H1 (cell line): ENCODE measurements around the gene RBM43. TPM values are rescaled to one million over a fixed set of nuclear protein-coding genes. Genes with fewer than 3 reads are reported as not detected.

Experiments used
- CTCF ChIA-PET: fragments of 300-600 bp; sonication (Branson Sonifier 250); formaldehyde crosslinking; loops from one replicate; lab custom pipeline; 2021; ENCODE audit not compliant: partially characterized antibody; lab: Charles Lee
- POLR2A ChIA-PET: fragments of 300-600 bp; sonication (Branson Sonifier 250); formaldehyde crosslinking; loops from one replicate; lab custom pipeline; 2021; ENCODE audit warnings: inconsistent platforms; ENCODE audit not compliant: partially characterized antibody; lab: Charles Lee
- DNase-seq, 2 experiments: peaks; one replicate each; pipeline versions ENCODE4 v3.0.0 to v3.0.0-alpha.2; 2010 to 2022; ENCODE audit warnings: low spot score in 2 of 2, low read depth in 1 of 2, mixed read lengths in 1 of 2
- FAIRE-seq: peaks from 2 replicates; lab custom pipeline; 2011; peaks lifted over from hg19 to GRCh38; lab: Jason Lieb, UNC
- H2AFZ ChIP-seq: 2 replicates; pipeline ENCODE4 v1.8.1; 2012; ENCODE audit warnings: low read length, inconsistent platforms
- H2AK5ac ChIP-seq: 2 replicates; pipeline ENCODE4 v1.6.1; 2013; ENCODE audit warnings: low read depth, low read length
- H2BK120ac ChIP-seq: replicated peaks from 2 replicates; pipeline ENCODE3; 2013; ENCODE audit warnings: low read depth, low read length, inconsistent platforms
- H2BK12ac ChIP-seq: 2 replicates; pipeline ENCODE4 v1.6.1; 2013; ENCODE audit warnings: low read depth, low read length
- H2BK15ac ChIP-seq: 2 replicates; pipeline ENCODE4 v1.6.1; 2013; ENCODE audit warnings: low read length
- H2BK20ac ChIP-seq: 2 replicates; pipeline ENCODE4 v1.6.1; 2013; ENCODE audit warnings: low read length
- H2BK5ac ChIP-seq: 2 replicates; pipeline ENCODE4 v1.6.1; 2013; ENCODE audit warnings: low read depth, low read length
- H3K14ac ChIP-seq: 2 replicates; pipeline ENCODE4 v1.6.1; 2013; ENCODE audit warnings: inconsistent platforms; ENCODE audit not compliant: insufficient read length
- H3K18ac ChIP-seq: 2 replicates; pipeline ENCODE4 v1.6.1; 2013; ENCODE audit warnings: low read length; ENCODE audit errors: extremely low read depth
- H3K23ac ChIP-seq: 2 replicates; pipeline ENCODE4 v1.6.1; 2013; ENCODE audit warnings: inconsistent platforms; ENCODE audit not compliant: insufficient read length
- H3K23me2 ChIP-seq: 2 replicates; pipeline ENCODE4 v1.6.1; 2013; ENCODE audit warnings: low read depth, low read length
- H3K27ac ChIP-seq: 2 replicates; pipeline ENCODE4 v1.6.1; 2011; ENCODE audit warnings: low read depth, low read length, inconsistent platforms
- H3K27me3 ChIP-seq, 4 experiments: replicated peaks in 1 of 4; 1 replicate in 1 of 4; 2 replicates in 3 of 4; pipeline versions ENCODE4 v1.6.1 to v1.8.1; 2011 to 2013; ENCODE audit warnings: low read length in 3 of 4, mild to moderate bottlenecking in 3 of 4, inconsistent platforms in 2 of 4, mixed read lengths in 2 of 4, moderate library complexity in 1 of 4; ENCODE audit not compliant: control insufficient read depth in 3 of 4, insufficient read depth in 3 of 4; ENCODE audit errors: extremely low read depth in 1 of 4
- H3K36me3 ChIP-seq, 4 experiments: 2 replicates each; pipeline versions ENCODE4 v1.6.1 to v1.8.1; 2011 to 2013; ENCODE audit warnings: mild to moderate bottlenecking in 4 of 4, low read length in 3 of 4, moderate library complexity in 2 of 4, control low read depth in 1 of 4, inconsistent platforms in 1 of 4; ENCODE audit not compliant: insufficient read depth in 4 of 4, control insufficient read depth in 2 of 4
- H3K4ac ChIP-seq: replicated peaks from 2 replicates; pipeline ENCODE3; 2013; ENCODE audit warnings: low read length, low read depth, mixed read lengths, inconsistent platforms; ENCODE audit not compliant: insufficient read length
- H3K4me1 ChIP-seq, 4 experiments: replicated peaks in 1 of 4; 1 replicate in 1 of 4; 2 replicates in 3 of 4; pipeline versions ENCODE4 v1.6.1 to v1.8.1; 2011 to 2013; ENCODE audit warnings: low read length in 3 of 4, inconsistent platforms in 2 of 4, mixed read lengths in 1 of 4; ENCODE audit not compliant: insufficient read depth in 4 of 4, control insufficient read depth in 3 of 4
- H3K4me2 ChIP-seq, 2 experiments: 2 replicates each; pipeline versions ENCODE4 v1.6.1 to v1.8.1; 2011 to 2013; ENCODE audit warnings: low read depth in 2 of 2, low read length in 2 of 2, control low read depth in 1 of 2, inconsistent platforms in 1 of 2, mild to moderate bottlenecking in 1 of 2; ENCODE audit not compliant: insufficient read depth in 1 of 2
- H3K4me3 ChIP-seq, 4 experiments: fragments of 200-600, 300-600 bp in 1 of 4; sonication (generic), shearing (Covaris generic), sonication (Bioruptor Twin) in 1 of 4; 2 replicates each; pipeline versions ENCODE4 v1.5.1 to v1.8.1; 2011 to 2016; ENCODE audit warnings: low read length in 4 of 4, low read depth in 3 of 4, control low read depth in 2 of 4, inconsistent platforms in 2 of 4, mild to moderate bottlenecking in 2 of 4, mixed read lengths in 1 of 4, moderate library complexity in 1 of 4; ENCODE audit not compliant: insufficient read depth in 2 of 4; ENCODE audit errors: extremely low read depth in 1 of 4
- H3K56ac ChIP-seq: replicated peaks from 2 replicates; pipeline ENCODE3; 2013; ENCODE audit warnings: low read depth, mild to moderate bottlenecking, mixed read lengths, low read length, inconsistent platforms; ENCODE audit not compliant: insufficient read length
- H3K79me1 ChIP-seq: 2 replicates; pipeline ENCODE4 v1.6.1; 2013; ENCODE audit warnings: low read depth, low read length, control low read depth
- H3K79me2 ChIP-seq, 2 experiments: 2 replicates each; pipeline versions ENCODE4 v1.6.1 to v1.8.1; 2012 to 2013; ENCODE audit warnings: low read length in 2 of 2, mild to moderate bottlenecking in 2 of 2, inconsistent platforms in 1 of 2; ENCODE audit not compliant: insufficient read depth in 2 of 2, control insufficient read depth in 1 of 2
- H3K9ac ChIP-seq, 4 experiments: replicated peaks in 1 of 4; 1 replicate in 1 of 4; 2 replicates in 3 of 4; pipeline versions ENCODE4 v1.6.1 to v1.8.1; 2011 to 2013; ENCODE audit warnings: low read depth in 3 of 4, low read length in 3 of 4, control low read depth in 2 of 4, mild to moderate bottlenecking in 2 of 4, moderate library complexity in 2 of 4, inconsistent platforms in 1 of 4; ENCODE audit errors: extremely low read depth in 1 of 4
- H3K9me3 ChIP-seq, 2 experiments: 2 replicates each; pipeline versions ENCODE4 v1.6.1 to v1.8.1; 2012 to 2013; ENCODE audit warnings: mild to moderate bottlenecking in 2 of 2, moderate library complexity in 2 of 2, control low read depth in 1 of 2, inconsistent platforms in 1 of 2, low read depth in 1 of 2, low read length in 1 of 2, mixed read lengths in 1 of 2; ENCODE audit not compliant: insufficient read depth in 2 of 2
- H4K20me1 ChIP-seq, 2 experiments: replicated peaks in 1 of 2; 2 replicates each; pipeline versions ENCODE3 to v1.8.1; 2011 to 2013; ENCODE audit warnings: inconsistent platforms in 2 of 2, low read length in 2 of 2, mild to moderate bottlenecking in 1 of 2; ENCODE audit not compliant: insufficient read depth in 2 of 2, control insufficient read depth in 1 of 2
- H4K5ac ChIP-seq: 2 replicates; pipeline ENCODE4 v1.6.1; 2013; ENCODE audit warnings: low read length, low read depth, mixed read lengths, inconsistent platforms; ENCODE audit not compliant: insufficient read length
- H4K8ac ChIP-seq: 2 replicates; pipeline ENCODE4 v1.8.0; 2013; ENCODE audit warnings: mild to moderate bottlenecking, moderate library complexity, low read length, inconsistent platforms; ENCODE audit not compliant: insufficient read depth; ENCODE audit errors: extremely low read depth
- H4K91ac ChIP-seq: replicated peaks from 2 replicates; pipeline ENCODE3; 2013; ENCODE audit warnings: low read length, mixed read lengths, inconsistent platforms; ENCODE audit not compliant: insufficient read length
- SUZ12 ChIP-seq: fragments of 200-600 bp; sonication (generic); IDR thresholded peaks from 2 replicates; pipeline ENCODE4 v1.6.1; 2012; ENCODE audit warnings: mild to moderate bottlenecking, inconsistent platforms, low read length, moderate library complexity, mixed read lengths
- TEAD4 ChIP-seq: IDR thresholded peaks from 2 replicates; pipeline ENCODE4 v1.6.1; 2012; ENCODE audit warnings: low read depth, low read length, inconsistent platforms, mixed read lengths
- WGBS, 2 experiments: shearing (Covaris generic) in 1 of 2; methylation state at CpG; one replicate each; pipeline versions ENCODE4 v1.1.6 to v1.1.7; 2013 to 2015; ENCODE audit warnings: low lambda C conversion rate in 2 of 2, mixed read lengths in 2 of 2, inconsistent platforms in 1 of 2, low coverage in 1 of 2, missing lambda C conversion rate in 1 of 2; ENCODE audit not compliant: insufficient replicate concordance in 2 of 2, insufficient coverage in 1 of 2, insufficient read length in 1 of 2; ENCODE audit errors: extremely low coverage in 1 of 2, missing lambda C conversion rate in 1 of 2; 5-methylcytosine and 5-hydroxymethylcytosine counted together
- polyA plus RNA-seq, 7 experiments: library from polyadenylated mRNA; depleted of rRNA in 3 of 7; stranded (reverse) in 5 of 7; unstranded in 2 of 7; fragments of >200 nt in 5 of 7; fragments of 200-250 nt in 2 of 7; gene quantifications; 1 replicate in 5 of 7; 2 replicates in 1 of 7; 4 replicates in 1 of 7; pipeline versions ENCODE4 v1.2.1 to v1.2.3, GENCODE V29; 2011 to 2013; ENCODE audit warnings: missing spikeins in 2 of 7, mixed read lengths in 2 of 7
- total RNA-seq: library from RNA; stranded (reverse); fragmentation: NEBNext Ultra II Directional; extraction: Animal tissue kit (Norgen Biotek cat#: 25700); gene quantifications from 2 replicates; pipeline ENCODE4 v1.2.1, GENCODE V29; 2021

RBM43 gene
- total and polyA plus RNA-seq, 2 of the 8 experiments (the other 6 are each of a cell fraction or from before 2014, with no cell fraction given): 1.7 to 2.0 TPM

- H2AFZ ChIP-seq: no peak overlapping the region
- H3K56ac ChIP-seq: no peak overlapping the region
- 93% methylated on average over 3 of the region's 3 CpGs; no CpG with 5 or more reads in 1 of the 2 experiments for WGBS, 2 experiments
- no peak overlapping the region for H2BK5ac ChIP-seq
- CTCF ChIA-PET: no interaction called here
- H3K23ac ChIP-seq: no peak overlapping the region
- H3K9ac ChIP-seq: no peak overlapping the region
- no peak overlapping the region for H2BK120ac ChIP-seq
- no peak overlapping the region for H4K5ac ChIP-seq
- no peak overlapping the region for H3K27ac ChIP-seq
- H3K36me3 ChIP-seq: no peaks in the 10 kb centered on the region
- DNase-seq (no peak), FAIRE-seq (no peak)
- H2BK20ac ChIP-seq: no peak overlapping the region
- TF ChIP-seq TEAD4 (no peak), SUZ12 (no peak)
- H3K4me2 ChIP-seq: no peak overlapping the region
- H3K79me2 ChIP-seq: no peaks in the 10 kb centered on the region
- H3K18ac ChIP-seq: no peak overlapping the region
- H3K4me3 ChIP-seq: no peak overlapping the region
- no peak overlapping the region for H2BK12ac ChIP-seq
- H4K91ac ChIP-seq: no peak overlapping the region
- no peaks in the 10 kb centered on the region for H4K20me1 ChIP-seq
- no peak overlapping the region for H4K8ac ChIP-seq
- H3K4ac ChIP-seq: no peak overlapping the region
- H3K23me2 ChIP-seq: no peaks in the 10 kb centered on the region
- H2AK5ac ChIP-seq: no peak overlapping the region
- no peak overlapping the region for H2BK15ac ChIP-seq
- H3K14ac ChIP-seq: no peak overlapping the region
- POLR2A ChIA-PET: no interaction called here
- peaks cover 0 to 3% (median 0%) of the 10 kb centered on the region in 4 experiments; a peak in 1 of 7 replicates for H3K4me1 ChIP-seq
- H3K27me3 ChIP-seq: no peaks in the 10 kb centered on the region
- no peaks in the 10 kb centered on the region for H3K79me1 ChIP-seq
- H3K9me3 ChIP-seq: no peaks in the 10 kb centered on the region
Observed at GRCh38 chr2:151207100-151207499, 54.6 kb downstream of the RBM43 start.
